K562 (cell line): Measurements from ENCODE around the gene CCDC3. TPM values are rescaled to one million over a fixed set of nuclear protein-coding genes. Genes with fewer than 3 reads are reported as not detected.

ENCODE experiments used
- ATAC-seq: fragments of 200-7000 bp; cut with Tn5 transposase; 3 replicates; pipeline ENCODE4 v1.9.1; 2020; ENCODE audit warnings: moderate library complexity
- BruUV-seq: library from RNA; stranded (reverse); fragments of 400-500 nt; replicated peaks from 2 replicates; lab custom pipeline; 2021; lab: Mats Ljungman, UMichigan
- CTCF ChIA-PET: fragments of 300-600 bp; formaldehyde crosslinking; extraction: SDS; loops from one replicate; lab custom pipeline; 2021; ENCODE audit warnings: low intra/inter-chr PET ratio; lab: Yijun Ruan, JAX
- POLR2A ChIA-PET: fragments of 300-600, 350-650 bp; sonication (Branson Sonifier 250); formaldehyde crosslinking; extraction: SDS; loops from one replicate; lab custom pipeline; 2021; ENCODE audit warnings: antibody characterized with exemption, inconsistent platforms; lab: Yijun Ruan, JAX
- DNase-seq, 4 experiments: peaks; one replicate each; pipeline versions ENCODE4 v3.0.0 to v3.0.0-alpha.2; 2011 to 2018; ENCODE audit warnings: low spot score in 3 of 4, mixed read lengths in 3 of 4; ENCODE audit errors: extremely low read depth in 1 of 4
- FAIRE-seq: peaks from 2 replicates; lab custom pipeline; 2011; peaks lifted over from hg19 to GRCh38; lab: Jason Lieb, UNC
- H2AFZ ChIP-seq: 2 replicates; pipeline ENCODE4 v1.6.0; 2011; ENCODE audit warnings: low read depth, low read length, control low read depth, inconsistent platforms
- H3K27ac ChIP-seq: fragments of 200-600 bp; 3 replicates; pipeline ENCODE4 v1.8.0; 2011; ENCODE audit warnings: low read depth, mild to moderate bottlenecking, control low read depth, inconsistent platforms, low read length, moderate library complexity, mixed read lengths; ENCODE audit errors: extremely low read depth
- H3K27me3 ChIP-seq, 2 experiments: fragments of 300-600 bp in 1 of 2; 2 replicates in 1 of 2; 3 replicates in 1 of 2; pipeline versions ENCODE4 v1.6.0 to v1.8.0; 2011; ENCODE audit warnings: inconsistent platforms in 2 of 2, low read length in 2 of 2, mild to moderate bottlenecking in 1 of 2, mixed read lengths in 1 of 2, moderate library complexity in 1 of 2; ENCODE audit not compliant: control insufficient read depth in 2 of 2, insufficient read depth in 2 of 2
- H3K36me3 ChIP-seq: fragments of 300-600 bp; 3 replicates; pipeline ENCODE4 v1.8.0; 2011; ENCODE audit warnings: mild to moderate bottlenecking, low read length, inconsistent platforms; ENCODE audit not compliant: control insufficient read depth, insufficient read depth
- H3K4me1 ChIP-seq, 2 experiments: fragments of 200-600 bp in 1 of 2; replicated peaks in 1 of 2; 2 replicates in 1 of 2; 3 replicates in 1 of 2; pipeline versions ENCODE4 v1.5.1 to v1.8.0; 2011; ENCODE audit warnings: inconsistent platforms in 2 of 2, low read length in 2 of 2, mild to moderate bottlenecking in 1 of 2, mixed read lengths in 1 of 2, moderate library complexity in 1 of 2; ENCODE audit not compliant: control insufficient read depth in 2 of 2, insufficient read depth in 2 of 2
- H3K4me2 ChIP-seq: 2 replicates; pipeline ENCODE4 v1.6.1; 2011; ENCODE audit warnings: low read length, control low read depth, inconsistent platforms, mixed read lengths; ENCODE audit not compliant: insufficient read depth
- H3K4me3 ChIP-seq: fragments of 200-600 bp; sonication (generic), shearing (Covaris generic); 2 replicates; pipeline ENCODE4 v1.5.1; 2016; ENCODE audit warnings: control low read depth, inconsistent platforms
- H3K79me2 ChIP-seq: fragments of 200-600 bp; 3 replicates; pipeline ENCODE4 v1.8.0; 2011; ENCODE audit warnings: low read length, inconsistent platforms; ENCODE audit not compliant: control insufficient read depth, insufficient read depth
- H3K9ac ChIP-seq, 2 experiments: 2 replicates each; pipeline versions ENCODE4 v1.6.0 to v1.6.1; 2011; ENCODE audit warnings: low read depth in 2 of 2, low read length in 2 of 2, control low read depth in 1 of 2, inconsistent platforms in 1 of 2, mild to moderate bottlenecking in 1 of 2, mixed read lengths in 1 of 2; ENCODE audit not compliant: insufficient read depth in 1 of 2
- H3K9me1 ChIP-seq: one replicate; pipeline ENCODE4 v1.6.0; 2011; ENCODE audit warnings: inconsistent platforms, mild to moderate bottlenecking, low read length, moderate library complexity; ENCODE audit not compliant: control insufficient read depth, insufficient read depth
- H3K9me3 ChIP-seq: replicated peaks from 2 replicates; pipeline ENCODE4 v1.5.1; 2011; ENCODE audit warnings: low read depth, low read length, inconsistent platforms; ENCODE audit not compliant: control insufficient read depth, insufficient read depth
- H4K20me1 ChIP-seq: replicated peaks from 2 replicates; pipeline ENCODE4 v1.6.1; 2011; ENCODE audit warnings: low read length, inconsistent platforms, mixed read lengths; ENCODE audit not compliant: control insufficient read depth, insufficient read depth
- CBX5 ChIP-seq: IDR thresholded peaks from 2 replicates; pipeline ENCODE4 v1.6.1; 2014; ENCODE audit warnings: low read depth, borderline replicate concordance
- CBX8 ChIP-seq: fragments of 200-600 bp; sonication (generic); IDR thresholded peaks from 2 replicates; pipeline ENCODE4 v1.6.1; 2012; ENCODE audit warnings: borderline replicate concordance, mixed run types, low read depth, mild to moderate bottlenecking, moderate library complexity, mixed read lengths, low read length, control low read depth, inconsistent platforms; ENCODE audit not compliant: poor library complexity, severe bottlenecking; ENCODE audit errors: extremely low read depth
- CTBP1 ChIP-seq: fragments of 450-650 bp; IDR thresholded peaks from 2 replicates; pipeline ENCODE4 v1.6.1; 2016; ENCODE audit warnings: borderline replicate concordance
- IRF9 ChIP-seq: fragments of 450-650 bp; IDR thresholded peaks from 2 replicates; pipeline ENCODE4 v1.6.1; 2016; ENCODE audit warnings: missing biosample characterization, missing genetic modification characterization
- NR3C1 ChIP-seq: sonication (generic); formaldehyde crosslinking; IDR thresholded peaks from 2 replicates; pipeline ENCODE4 v1.8.1; 2022; ENCODE audit warnings: missing genetic modification reagents
- STAT5A ChIP-seq: IDR thresholded peaks from 2 replicates; pipeline ENCODE4 v1.6.1; 2012; ENCODE audit warnings: low read length, inconsistent platforms, borderline replicate concordance
- ZNF76 ChIP-seq: fragments of 250-450 bp; sonication (Bioruptor Pico); IDR thresholded peaks from 2 replicates; pipeline ENCODE4 v1.4.0; 2020; ENCODE audit warnings: mild to moderate bottlenecking, moderate library complexity, borderline replicate concordance
- WGBS: fragments of 100-300 bp; shearing (Covaris generic); methylation state at CpG from one replicate; pipeline ENCODE4 v1.1.6; 2016; ENCODE audit warnings: low coverage, mixed read lengths; ENCODE audit not compliant: insufficient coverage; ENCODE audit errors: missing lambda C conversion rate; 5-methylcytosine and 5-hydroxymethylcytosine counted together
- in situ Hi-C: fragments of 300-500 bp; cut with MboI; formaldehyde crosslinking; loops from 4 replicates; pipeline ENCODE4 v1.15.0; 2018; ENCODE audit warnings: inconsistent platforms, mixed read lengths
- intact Hi-C: fragments of 100-400 bp; cut with micrococcal nuclease; formaldehyde crosslinking; loops from 2 replicates; pipeline ENCODE4 v1.14.2; 2022
- polyA plus RNA-seq, 8 experiments: library from polyadenylated mRNA; depleted of rRNA in 4 of 8; stranded (reverse) in 5 of 8; unstranded in 3 of 8; fragments of >200 nt; fragmentation: Nextera tagmentation in 2 of 8; fragmentation: Illumina TruSeq in 1 of 8; extraction: Ambion mirVana in 2 of 8; extraction: Trizol in 1 of 8; gene quantifications; 2 replicates each; pipeline versions ENCODE4 v1.2.1 to v1.2.3, GENCODE V29; 2011 to 2014; ENCODE audit warnings: inconsistent platforms in 1 of 8, missing spikeins in 1 of 8
- total RNA-seq, 7 experiments: library from RNA; depleted of rRNA in 6 of 7; stranded (reverse); fragments of >200 nt in 6 of 7; fragmentation: Illumina TruSeq in 2 of 7; extraction: Trizol in 2 of 7; gene quantifications; 2 replicates each; pipeline versions ENCODE4 v1.2.1 to v1.2.3, GENCODE V29; 2011 to 2021; ENCODE audit warnings: low replicate concordance in 1 of 7

CCDC3 gene
- total and polyA plus RNA-seq, 9 of the 15 experiments (the other 6 are each of a cell fraction or from before 2014, with no cell fraction given): not detected

DNA sequence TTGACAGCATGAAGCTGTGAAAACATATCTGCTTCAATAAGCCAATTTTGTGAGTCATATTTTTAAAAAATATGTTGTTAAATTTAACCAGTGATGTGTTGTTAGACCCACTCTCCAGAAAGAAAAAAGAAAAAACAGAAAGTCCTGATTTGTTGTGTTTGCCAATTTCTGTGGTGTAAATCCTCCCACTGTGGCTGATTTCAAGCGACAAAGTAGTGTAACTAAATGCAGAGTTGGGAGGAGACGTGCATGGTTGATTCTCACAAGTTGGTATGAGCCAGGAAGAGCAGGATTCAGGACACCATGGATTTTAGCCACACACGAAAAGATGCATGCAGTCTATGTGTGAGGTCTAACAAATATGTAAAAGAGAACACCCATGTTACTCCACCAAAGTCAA is 139.1 kb downstream of the CCDC3 start:
- FAIRE-seq: no peak
- TF ChIP-seq CBX8 (no peak), NR3C1 (CRISPR knock-in tag) (no peak), IRF9 (no peak), STAT5A (no peak), ZNF76 (no peak), CBX5 (no peak), CTBP1 (no peak)
- no peaks in the 10 kb centered on the region; a peak in 1 of 5 replicates for H3K27me3 ChIP-seq
- intact Hi-C loops (no loop called here), in situ Hi-C loops (no loop called here)
- H3K4me3 ChIP-seq: no peak overlapping the region
- BruUV-seq: no TSS peak
- ChIA-PET POLR2A (no interaction called here), CTCF (no interaction called here)
- 0% methylated on average over 3 of the region's 3 CpGs for WGBS
- no peaks in the 10 kb centered on the region for H3K4me1 ChIP-seq
- no peak for DNase-seq
- H3K27ac ChIP-seq: no peak overlapping the region
- no peak overlapping the region for H3K4me2 ChIP-seq
- no peaks in the 10 kb centered on the region for H3K9me3 ChIP-seq
- no peaks in the 10 kb centered on the region for H4K20me1 ChIP-seq
- no peaks in the 10 kb centered on the region for H3K79me2 ChIP-seq
- H3K9ac ChIP-seq: no peak overlapping the region
- ATAC-seq: no peak
- no peaks in the 10 kb centered on the region for H3K9me1 ChIP-seq
- no peak overlapping the region for H2AFZ ChIP-seq
- H3K36me3 ChIP-seq: no peaks in the 10 kb centered on the region
